Measurements from ENCODE around the gene KL.

Gene KL

DNA sequence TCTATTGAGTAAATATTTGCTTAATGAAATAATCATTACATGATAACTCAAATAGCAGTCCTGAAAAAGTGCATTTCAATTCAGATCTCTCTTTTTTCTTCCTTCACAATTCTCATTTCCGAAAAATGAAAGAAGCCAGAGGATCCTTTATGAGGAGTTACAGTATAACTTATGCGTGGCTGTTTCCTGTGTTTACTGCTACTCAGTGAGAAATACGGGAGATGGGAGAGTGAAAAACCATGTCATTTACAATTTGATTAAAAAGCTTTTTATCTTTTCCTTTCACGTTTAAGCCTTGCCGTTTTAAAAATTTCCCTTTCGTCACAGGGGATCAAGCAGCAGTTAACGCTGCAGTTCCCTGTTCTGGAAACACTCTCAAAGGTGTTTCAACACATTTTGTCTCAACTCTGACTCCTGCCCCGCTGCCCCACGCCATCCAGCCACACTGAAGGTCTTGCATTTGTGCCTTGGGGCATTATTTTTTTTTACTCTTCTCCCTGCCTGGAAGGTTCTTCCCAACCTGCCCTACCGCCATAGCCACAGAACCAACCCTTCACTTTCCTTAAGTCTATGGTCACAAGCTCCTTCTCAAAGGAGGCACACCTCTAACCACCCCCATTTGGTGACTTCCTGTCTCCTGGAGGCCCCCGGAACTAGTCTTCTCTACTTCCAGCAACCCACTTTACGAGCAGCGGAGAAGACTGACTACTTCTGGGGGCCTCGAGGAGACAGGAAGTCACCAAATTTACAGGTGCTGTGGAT is 17.0 kb downstream of the KL start:
- H3K36me3 ChIP-seq (ENCODE audit: control insufficient read depth in 2 of 2, insufficient read depth in 1 of 2, low read length in 2 of 2): no peaks in the 10 kb centered on the region
- TF ChIP-seq OVOL3 (tag by site-specific recombination; IDR thresholded peaks at IDR 0.05): no peak
- no peak for TF ChIP-seq ZNF132 (tag by site-specific recombination; IDR thresholded peaks at IDR 0.05; ENCODE audit: borderline replicate concordance)
- TF ChIP-seq CTCF (tag by site-specific recombination; IDR thresholded peaks at IDR 0.05): no peak
- no peak for TF ChIP-seq GLIS1 (tag by site-specific recombination; IDR thresholded peaks at IDR 0.05)
- no peak for TF ChIP-seq ZEB2 (tag by site-specific recombination; IDR thresholded peaks at IDR 0.05)
- TF ChIP-seq HOXA7 (CRISPR knock-in tag; IDR thresholded peaks at IDR 0.05; ENCODE audit: borderline replicate concordance): no peak
- TF ChIP-seq INSM2 (tag by site-specific recombination; IDR thresholded peaks at IDR 0.05): no peak
- TF ChIP-seq, protein P1, sequence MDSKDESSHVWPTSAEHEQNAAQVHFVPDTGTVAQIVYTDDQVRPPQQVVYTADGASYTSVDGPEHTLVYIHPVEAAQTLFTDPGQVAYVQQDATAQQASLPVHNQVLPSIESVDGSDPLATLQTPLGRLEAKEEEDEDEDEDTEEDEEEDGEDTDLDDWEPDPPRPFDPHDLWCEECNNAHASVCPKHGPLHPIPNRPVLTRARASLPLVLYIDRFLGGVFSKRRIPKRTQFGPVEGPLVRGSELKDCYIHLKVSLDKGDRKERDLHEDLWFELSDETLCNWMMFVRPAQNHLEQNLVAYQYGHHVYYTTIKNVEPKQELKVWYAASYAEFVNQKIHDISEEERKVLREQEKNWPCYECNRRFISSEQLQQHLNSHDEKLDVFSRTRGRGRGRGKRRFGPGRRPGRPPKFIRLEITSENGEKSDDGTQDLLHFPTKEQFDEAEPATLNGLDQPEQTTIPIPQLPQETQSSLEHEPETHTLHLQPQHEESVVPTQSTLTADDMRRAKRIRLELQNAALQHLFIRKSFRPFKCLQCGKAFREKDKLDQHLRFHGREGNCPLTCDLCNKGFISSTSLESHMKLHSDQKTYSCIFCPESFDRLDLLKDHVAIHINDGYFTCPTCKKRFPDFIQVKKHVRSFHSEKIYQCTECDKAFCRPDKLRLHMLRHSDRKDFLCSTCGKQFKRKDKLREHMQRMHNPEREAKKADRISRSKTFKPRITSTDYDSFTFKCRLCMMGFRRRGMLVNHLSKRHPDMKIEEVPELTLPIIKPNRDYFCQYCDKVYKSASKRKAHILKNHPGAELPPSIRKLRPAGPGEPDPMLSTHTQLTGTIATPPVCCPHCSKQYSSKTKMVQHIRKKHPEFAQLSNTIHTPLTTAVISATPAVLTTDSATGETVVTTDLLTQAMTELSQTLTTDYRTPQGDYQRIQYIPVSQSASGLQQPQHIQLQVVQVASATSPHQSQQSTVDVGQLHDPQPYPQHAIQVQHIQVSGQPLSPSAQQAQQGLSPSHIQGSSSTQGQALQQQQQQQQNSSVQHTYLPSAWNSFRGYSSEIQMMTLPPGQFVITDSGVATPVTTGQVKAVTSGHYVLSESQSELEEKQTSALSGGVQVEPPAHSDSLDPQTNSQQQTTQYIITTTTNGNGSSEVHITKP (tag by site-specific recombination; IDR thresholded peaks at IDR 0.05): no peak
- TF ChIP-seq ZNF571 (tag by site-specific recombination; IDR thresholded peaks at IDR 0.05): no peak
- no peak for TF ChIP-seq BCL11B (tag by site-specific recombination; IDR thresholded peaks at IDR 0.05; ENCODE audit: low read depth)
- TF ChIP-seq, protein P2, sequence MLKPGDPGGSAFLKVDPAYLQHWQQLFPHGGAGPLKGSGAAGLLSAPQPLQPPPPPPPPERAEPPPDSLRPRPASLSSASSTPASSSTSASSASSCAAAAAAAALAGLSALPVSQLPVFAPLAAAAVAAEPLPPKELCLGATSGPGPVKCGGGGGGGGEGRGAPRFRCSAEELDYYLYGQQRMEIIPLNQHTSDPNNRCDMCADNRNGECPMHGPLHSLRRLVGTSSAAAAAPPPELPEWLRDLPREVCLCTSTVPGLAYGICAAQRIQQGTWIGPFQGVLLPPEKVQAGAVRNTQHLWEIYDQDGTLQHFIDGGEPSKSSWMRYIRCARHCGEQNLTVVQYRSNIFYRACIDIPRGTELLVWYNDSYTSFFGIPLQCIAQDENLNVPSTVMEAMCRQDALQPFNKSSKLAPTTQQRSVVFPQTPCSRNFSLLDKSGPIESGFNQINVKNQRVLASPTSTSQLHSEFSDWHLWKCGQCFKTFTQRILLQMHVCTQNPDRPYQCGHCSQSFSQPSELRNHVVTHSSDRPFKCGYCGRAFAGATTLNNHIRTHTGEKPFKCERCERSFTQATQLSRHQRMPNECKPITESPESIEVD (tag by site-specific recombination; IDR thresholded peaks at IDR 0.05): no peak
- no peak for TF ChIP-seq ZSCAN23 (tag by site-specific recombination; IDR thresholded peaks at IDR 0.05)
- no peak for TF ChIP-seq ZNF211 (tag by site-specific recombination; IDR thresholded peaks at IDR 0.05; ENCODE audit: low read depth)
- no peak for TF ChIP-seq ZBTB20 (tag by site-specific recombination; IDR thresholded peaks at IDR 0.05)
- TF ChIP-seq, protein P3, sequence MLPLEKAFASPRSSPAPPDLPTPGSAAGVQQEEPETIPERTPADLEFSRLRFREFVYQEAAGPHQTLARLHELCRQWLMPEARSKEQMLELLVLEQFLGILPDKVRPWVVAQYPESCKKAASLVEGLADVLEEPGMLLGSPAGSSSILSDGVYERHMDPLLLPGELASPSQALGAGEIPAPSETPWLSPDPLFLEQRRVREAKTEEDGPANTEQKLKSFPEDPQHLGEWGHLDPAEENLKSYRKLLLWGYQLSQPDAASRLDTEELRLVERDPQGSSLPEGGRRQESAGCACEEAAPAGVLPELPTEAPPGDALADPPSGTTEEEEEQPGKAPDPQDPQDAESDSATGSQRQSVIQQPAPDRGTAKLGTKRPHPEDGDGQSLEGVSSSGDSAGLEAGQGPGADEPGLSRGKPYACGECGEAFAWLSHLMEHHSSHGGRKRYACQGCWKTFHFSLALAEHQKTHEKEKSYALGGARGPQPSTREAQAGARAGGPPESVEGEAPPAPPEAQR (tag by site-specific recombination; IDR thresholded peaks at IDR 0.05): no peak
- no peak for TF ChIP-seq HOXC10 (CRISPR knock-in tag; IDR thresholded peaks at IDR 0.05)
- TF ChIP-seq ZNF24 (tag by site-specific recombination; IDR thresholded peaks at IDR 0.05): no peak
- no peak for TF ChIP-seq TRIM28 (IDR thresholded peaks at IDR 0.05; ENCODE audit: borderline replicate concordance, low read length)
- CTCF ChIA-PET: interaction anchor here (0.6 kb wide), 2 partner anchors 364 to 496 kb away, joined by 3 read pairs; no protein-coding TSS in a partner anchor
- POLR2A ChIA-PET: no interaction called here
- H3K9me3 ChIP-seq (ENCODE audit: control insufficient read depth, insufficient read depth, low read depth, low read length): no peaks in the 10 kb centered on the region
- H3K4me3 ChIP-seq (ENCODE audit: low read depth, low read length): no peak overlapping the region
- H3K27ac ChIP-seq (ENCODE audit: extremely low read depth, low read depth, low read length): no peak overlapping the region
- H3K4me1 ChIP-seq (ENCODE audit: control insufficient read depth, insufficient read depth, low read length): no peaks in the 10 kb centered on the region

Data from HEK293 (cell line).